Endothelial cell of umbilical vein (primary cell): Measurements from ENCODE around the gene ALG13. TPM values are rescaled to one million over a fixed set of nuclear protein-coding genes. Genes with fewer than 3 reads are reported as not detected.

Experiments
- polyA plus RNA-seq, 4 experiments: library from polyadenylated mRNA; depleted of rRNA in 3 of 4; stranded (reverse) in 3 of 4; unstranded in 1 of 4; fragments of >200 nt; gene quantifications; 2 replicates each; pipeline versions ENCODE4 v1.2.1 to v1.2.3, GENCODE V29; 2011 to 2012; ENCODE audit warnings: missing spikeins in 1 of 4
- small RNA-seq: library from RNA; depleted of rRNA; stranded (forward); fragments of <200 nt; gene quantifications from one replicate; pipeline ENCODE3, GENCODE V24; 2012; ENCODE audit warnings: low replicate concordance, low read depth; ENCODE audit not compliant: insufficient read depth, insufficient read length
- total RNA-seq: library from RNA; stranded (reverse); gene quantifications from 2 replicates; pipeline ENCODE4 v1.2.3, GENCODE V29; 2021

ALG13 gene
- total and polyA plus RNA-seq, 2 donors (not counting 3 experiments of a cell fraction or from before 2014, with no cell fraction given): 37.9 to 59.2 TPM

Small RNA genes within 50 kb of the gene (small RNA-seq; reads per million reads assigned to genes)
- 1.5 reads per million for gene RNA5SP512

Other genes with a start within 250 kb of the ALG13 start
- not detected in 2 replicates for gene SERTM2, start 169.5 kb upstream of the ALG13 start, total RNA-seq
- not detected in 2 replicates for gene SERTM2, start 169.5 kb upstream of the ALG13 start, polyA plus RNA-seq
- not detected in 2 replicates for gene TRPC5OS, start 195.0 kb downstream of the ALG13 start, total RNA-seq
- not detected in 2 replicates for gene TRPC5OS, start 195.0 kb downstream of the ALG13 start, polyA plus RNA-seq